GM12878 (cell line): Measurements from ENCODE around the gene FBXW9. TPM values are rescaled to one million over a fixed set of nuclear protein-coding genes. Genes with fewer than 3 reads are reported as not detected.

Source experiments
- ASH2L ChIP-seq: fragments of 300-600, 200-600 bp; sonication (generic); IDR thresholded peaks from 2 replicates; pipeline ENCODE4 v1.6.1; 2017; ENCODE audit warnings: low read depth, mild to moderate bottlenecking, borderline replicate concordance
- ATF7 ChIP-seq: fragments of 450-650 bp; IDR thresholded peaks from 2 replicates; pipeline ENCODE4 v1.6.1; 2016; ENCODE audit warnings: low read depth, mild to moderate bottlenecking
- BMI1 ChIP-seq: fragments of 450-650 bp; IDR thresholded peaks from 2 replicates; pipeline ENCODE4 v1.6.1; 2016; ENCODE audit warnings: mild to moderate bottlenecking, moderate library complexity, borderline replicate concordance
- CEBPB ChIP-seq, 2 experiments: fragments of 150-350 bp in 1 of 2; IDR thresholded peaks; 2 replicates each; pipeline ENCODE4 v1.6.1; 2012 to 2014; ENCODE audit warnings: low read depth in 2 of 2, low read length in 2 of 2, borderline replicate concordance in 1 of 2, inconsistent platforms in 1 of 2
- DPF2 ChIP-seq: fragments of 450-650 bp; IDR thresholded peaks from 2 replicates; pipeline ENCODE4 v1.6.1; 2017; ENCODE audit warnings: mild to moderate bottlenecking
- EZH2 ChIP-seq: IDR thresholded peaks from 2 replicates; pipeline ENCODE4 v1.6.1; 2012; ENCODE audit warnings: low read depth, mild to moderate bottlenecking, control low read depth, inconsistent platforms, low read length, borderline replicate concordance; ENCODE audit not compliant: control insufficient read depth
- NRF1 ChIP-seq: conservative IDR thresholded peaks from 2 replicates; pipeline ENCODE4 v1.6.1; 2011; ENCODE audit warnings: mild to moderate bottlenecking, low read depth, low read length, improper control_type of control experiment
- POLR2AphosphoS5 ChIP-seq: IDR thresholded peaks from 2 replicates; pipeline ENCODE4 v1.6.1; 2011; ENCODE audit warnings: mild to moderate bottlenecking, low read length, inconsistent platforms
- POU2F2 ChIP-seq: IDR thresholded peaks from 3 replicates; pipeline ENCODE4 v1.6.1; 2011; ENCODE audit warnings: low read depth, mild to moderate bottlenecking, low read length, borderline replicate concordance
- RELA ChIP-seq: fragments of 450-650 bp; IDR thresholded peaks from 2 replicates; pipeline ENCODE4 v1.8.0; 2014; ENCODE audit warnings: borderline replicate concordance; ENCODE audit not compliant: partially characterized antibody
- RFX5 ChIP-seq: IDR thresholded peaks from 2 replicates; pipeline ENCODE4 v1.6.1; 2011; ENCODE audit warnings: low read depth, low read length, improper control_type of control experiment
- SIN3A ChIP-seq: IDR thresholded peaks from 2 replicates; pipeline ENCODE4 v1.6.1; 2012; ENCODE audit warnings: low read depth, low read length, improper control_type of control experiment
- SIX5 ChIP-seq: IDR thresholded peaks from 2 replicates; pipeline ENCODE4 v1.6.1; 2011; ENCODE audit warnings: mild to moderate bottlenecking, low read depth, low read length, moderate library complexity; ENCODE audit not compliant: severe bottlenecking
- SMAD5 ChIP-seq: IDR thresholded peaks from 2 replicates; pipeline ENCODE4 v1.6.1; 2016; ENCODE audit warnings: antibody characterized with exemption, low read depth
- SRF ChIP-seq, 2 experiments: IDR thresholded peaks; 2 replicates each; pipeline ENCODE4 v1.6.1; 2011; ENCODE audit warnings: low read depth in 2 of 2, low read length in 2 of 2, mild to moderate bottlenecking in 1 of 2, moderate library complexity in 1 of 2
- STAT1 ChIP-seq: fragments of 450-650 bp; conservative IDR thresholded peaks from 2 replicates; pipeline ENCODE4 v1.6.1; 2014; ENCODE audit warnings: antibody characterized with exemption, mild to moderate bottlenecking
- WRNIP1 ChIP-seq: IDR thresholded peaks from 2 replicates; pipeline ENCODE4 v1.6.1; 2011; ENCODE audit warnings: low read depth, low read length, improper control_type of control experiment, borderline replicate concordance
- ZNF622 ChIP-seq: fragments of 450-650 bp; IDR thresholded peaks from 2 replicates; pipeline ENCODE4 v1.6.1; 2017; ENCODE audit warnings: mild to moderate bottlenecking, inconsistent platforms
- ZSCAN29 ChIP-seq: fragments of 450-650 bp; IDR thresholded peaks from 2 replicates; pipeline ENCODE4 v1.6.1; 2017; ENCODE audit warnings: mild to moderate bottlenecking, moderate library complexity
- polyA plus RNA-seq, 11 experiments: library from polyadenylated mRNA; depleted of rRNA in 4 of 11; unstranded in 6 of 11; stranded (reverse) in 5 of 11; fragments of >200 nt; fragmentation: Nextera tagmentation in 4 of 11; fragmentation: Illumina TruSeq in 1 of 11; extraction: Ambion mirVana in 4 of 11; extraction: Trizol in 1 of 11; gene quantifications; 1 replicate in 1 of 11; 2 replicates in 10 of 11; pipeline versions ENCODE4 v1.2.1 to v1.2.3, GENCODE V29; 2011 to 2016; ENCODE audit warnings: inconsistent platforms in 2 of 11, missing spikeins in 2 of 11, low read depth in 1 of 11
- total RNA-seq, 4 experiments: library from RNA; depleted of rRNA in 3 of 4; stranded (reverse); fragments of >200 nt in 3 of 4; fragmentation: Illumina TruSeq in 1 of 4; extraction: Trizol in 1 of 4; gene quantifications; 2 replicates each; pipeline versions ENCODE4 v1.2.1 to v1.2.3, GENCODE V29; 2013 to 2021
- TF ChIP-seq, protein P1 (sequence below): IDR thresholded peaks from 2 replicates; pipeline ENCODE4 v1.6.1; 2012; ENCODE audit warnings: low read depth, low read length, improper control_type of control experiment
- TF ChIP-seq, protein P2 (sequence below): fragments of 450-650 bp; formaldehyde crosslinking; IDR thresholded peaks from 2 replicates; pipeline ENCODE4 v1.5.0; 2022; ENCODE audit warnings: mild to moderate bottlenecking, missing genetic modification characterization
- TF ChIP-seq, protein P3 (sequence below): fragments of 450-650 bp; IDR thresholded peaks from 2 replicates; pipeline ENCODE4 v1.6.1; 2017; ENCODE audit warnings: mild to moderate bottlenecking, moderate library complexity

Gene FBXW9
- total and polyA plus RNA-seq, 10 of the 15 experiments (the other 5 are each of a cell fraction or from before 2014, with no cell fraction given) = 0.21 to 14.8 (median 7.3) TPM

DNA sequence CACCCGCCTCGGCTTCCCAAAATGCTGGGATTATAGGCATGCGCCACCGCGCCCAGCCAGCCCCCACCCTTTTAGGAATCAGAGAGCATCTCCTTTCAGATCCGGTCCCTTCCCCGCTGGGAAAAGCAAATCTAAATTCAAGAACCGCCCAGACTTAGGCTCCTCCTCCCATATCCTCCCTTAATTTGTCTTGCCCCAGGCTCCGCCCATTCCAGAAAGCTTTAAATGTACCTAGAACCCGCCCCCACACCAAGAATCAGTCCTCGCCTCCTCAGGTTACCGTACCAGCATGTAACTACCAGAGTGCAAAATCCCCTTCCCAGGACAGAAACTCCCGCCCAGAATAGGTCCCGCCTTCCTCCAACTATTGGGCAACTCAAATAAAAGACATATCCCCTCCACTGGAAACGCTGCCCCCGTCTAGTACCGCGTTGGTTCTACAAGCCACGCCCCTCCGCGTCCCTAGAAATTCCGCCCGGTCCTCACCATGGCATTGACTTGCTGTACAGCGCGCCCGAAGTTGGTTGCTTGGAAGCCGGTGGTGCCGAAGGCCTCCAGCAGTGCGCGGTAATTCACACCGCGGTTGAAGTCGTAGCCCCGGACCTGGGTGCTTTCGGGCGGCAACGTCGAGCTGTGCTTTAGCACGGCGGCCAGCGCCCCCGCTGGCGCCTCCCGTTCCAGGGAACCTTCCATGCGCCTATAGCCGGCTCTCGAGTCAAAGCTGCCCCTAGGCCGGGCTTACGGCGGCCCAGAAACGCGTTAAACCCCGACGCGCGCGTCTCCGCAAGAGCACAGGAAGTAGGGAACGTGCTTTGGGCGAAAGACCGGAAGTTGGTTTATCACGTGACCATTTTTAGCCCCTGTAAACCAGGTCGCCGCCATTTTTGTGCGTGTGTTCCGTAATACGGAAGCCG lies 15.1 kb downstream of the FBXW9 start, which contains the start of gene DHPS (continued):
- TF ChIP-seq ZSCAN29 (no peak), POLR2AphosphoS5 (peak; percentile 97), WRNIP1 (no peak), ZNF622 (no peak), ATF7 (peak; percentile 51; the same call in 1 of the 2 replicates), CEBPB (IDR thresholded peaks at IDR 0.05; ENCODE audit: borderline replicate concordance in 1 of 2, low read depth in 2 of 2, low read length in 2 of 2) (peak in 1 of 2 experiments; percentile 75; a peak in 1 of 4 replicates), SMAD5 (0 out of 2 replicates have a peak, but pooled peaks have one; percentile 38), DPF2 (peak; percentile 81), ASH2L (peak; percentile 87; the same call in 1 of the 2 replicates), SIN3A (no peak), EZH2 (no peak), NRF1 (no peak), STAT1 (no peak), BMI1 (no peak), SRF (IDR thresholded peaks at IDR 0.05; ENCODE audit: low read depth in 2 of 2, low read length in 2 of 2) (peak; percentile 55 to 76; a peak in 3 of 4 replicates), RELA (no peak), POU2F2 (peak; percentile 68; the same call in 2 of the 3 replicates), SIX5 (peak; percentile 70), RFX5 (no peak)
- TF ChIP-seq, protein P1, sequence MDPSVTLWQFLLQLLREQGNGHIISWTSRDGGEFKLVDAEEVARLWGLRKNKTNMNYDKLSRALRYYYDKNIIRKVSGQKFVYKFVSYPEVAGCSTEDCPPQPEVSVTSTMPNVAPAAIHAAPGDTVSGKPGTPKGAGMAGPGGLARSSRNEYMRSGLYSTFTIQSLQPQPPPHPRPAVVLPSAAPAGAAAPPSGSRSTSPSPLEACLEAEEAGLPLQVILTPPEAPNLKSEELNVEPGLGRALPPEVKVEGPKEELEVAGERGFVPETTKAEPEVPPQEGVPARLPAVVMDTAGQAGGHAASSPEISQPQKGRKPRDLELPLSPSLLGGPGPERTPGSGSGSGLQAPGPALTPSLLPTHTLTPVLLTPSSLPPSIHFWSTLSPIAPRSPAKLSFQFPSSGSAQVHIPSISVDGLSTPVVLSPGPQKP = peak; percentile 72; the same call in 1 of the 2 replicates
- TF ChIP-seq, protein P2, sequence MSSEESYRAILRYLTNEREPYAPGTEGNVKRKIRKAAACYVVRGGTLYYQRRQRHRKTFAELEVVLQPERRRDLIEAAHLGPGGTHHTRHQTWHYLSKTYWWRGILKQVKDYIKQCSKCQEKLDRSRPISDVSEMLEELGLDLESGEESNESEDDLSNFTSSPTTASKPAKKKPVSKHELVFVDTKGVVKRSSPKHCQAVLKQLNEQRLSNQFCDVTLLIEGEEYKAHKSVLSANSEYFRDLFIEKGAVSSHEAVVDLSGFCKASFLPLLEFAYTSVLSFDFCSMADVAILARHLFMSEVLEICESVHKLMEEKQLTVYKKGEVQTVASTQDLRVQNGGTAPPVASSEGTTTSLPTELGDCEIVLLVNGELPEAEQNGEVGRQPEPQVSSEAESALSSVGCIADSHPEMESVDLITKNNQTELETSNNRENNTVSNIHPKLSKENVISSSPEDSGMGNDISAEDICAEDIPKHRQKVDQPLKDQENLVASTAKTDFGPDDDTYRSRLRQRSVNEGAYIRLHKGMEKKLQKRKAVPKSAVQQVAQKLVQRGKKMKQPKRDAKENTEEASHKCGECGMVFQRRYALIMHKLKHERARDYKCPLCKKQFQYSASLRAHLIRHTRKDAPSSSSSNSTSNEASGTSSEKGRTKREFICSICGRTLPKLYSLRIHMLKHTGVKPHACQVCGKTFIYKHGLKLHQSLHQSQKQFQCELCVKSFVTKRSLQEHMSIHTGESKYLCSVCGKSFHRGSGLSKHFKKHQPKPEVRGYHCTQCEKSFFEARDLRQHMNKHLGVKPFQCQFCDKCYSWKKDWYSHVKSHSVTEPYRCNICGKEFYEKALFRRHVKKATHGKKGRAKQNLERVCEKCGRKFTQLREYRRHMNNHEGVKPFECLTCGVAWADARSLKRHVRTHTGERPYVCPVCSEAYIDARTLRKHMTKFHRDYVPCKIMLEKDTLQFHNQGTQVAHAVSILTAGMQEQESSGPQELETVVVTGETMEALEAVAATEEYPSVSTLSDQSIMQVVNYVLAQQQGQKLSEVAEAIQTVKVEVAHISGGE (CRISPR knock-in tag) = peak; percentile 71
- TF ChIP-seq, protein P3, sequence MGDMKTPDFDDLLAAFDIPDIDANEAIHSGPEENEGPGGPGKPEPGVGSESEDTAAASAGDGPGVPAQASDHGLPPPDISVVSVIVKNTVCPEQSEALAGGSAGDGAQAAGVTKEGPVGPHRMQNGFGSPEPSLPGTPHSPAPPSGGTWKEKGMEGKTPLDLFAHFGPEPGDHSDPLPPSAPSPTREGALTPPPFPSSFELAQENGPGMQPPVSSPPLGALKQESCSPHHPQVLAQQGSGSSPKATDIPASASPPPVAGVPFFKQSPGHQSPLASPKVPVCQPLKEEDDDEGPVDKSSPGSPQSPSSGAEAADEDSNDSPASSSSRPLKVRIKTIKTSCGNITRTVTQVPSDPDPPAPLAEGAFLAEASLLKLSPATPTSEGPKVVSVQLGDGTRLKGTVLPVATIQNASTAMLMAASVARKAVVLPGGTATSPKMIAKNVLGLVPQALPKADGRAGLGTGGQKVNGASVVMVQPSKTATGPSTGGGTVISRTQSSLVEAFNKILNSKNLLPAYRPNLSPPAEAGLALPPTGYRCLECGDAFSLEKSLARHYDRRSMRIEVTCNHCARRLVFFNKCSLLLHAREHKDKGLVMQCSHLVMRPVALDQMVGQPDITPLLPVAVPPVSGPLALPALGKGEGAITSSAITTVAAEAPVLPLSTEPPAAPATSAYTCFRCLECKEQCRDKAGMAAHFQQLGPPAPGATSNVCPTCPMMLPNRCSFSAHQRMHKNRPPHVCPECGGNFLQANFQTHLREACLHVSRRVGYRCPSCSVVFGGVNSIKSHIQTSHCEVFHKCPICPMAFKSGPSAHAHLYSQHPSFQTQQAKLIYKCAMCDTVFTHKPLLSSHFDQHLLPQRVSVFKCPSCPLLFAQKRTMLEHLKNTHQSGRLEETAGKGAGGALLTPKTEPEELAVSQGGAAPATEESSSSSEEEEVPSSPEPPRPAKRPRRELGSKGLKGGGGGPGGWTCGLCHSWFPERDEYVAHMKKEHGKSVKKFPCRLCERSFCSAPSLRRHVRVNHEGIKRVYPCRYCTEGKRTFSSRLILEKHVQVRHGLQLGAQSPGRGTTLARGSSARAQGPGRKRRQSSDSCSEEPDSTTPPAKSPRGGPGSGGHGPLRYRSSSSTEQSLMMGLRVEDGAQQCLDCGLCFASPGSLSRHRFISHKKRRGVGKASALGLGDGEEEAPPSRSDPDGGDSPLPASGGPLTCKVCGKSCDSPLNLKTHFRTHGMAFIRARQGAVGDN = no peak
